NK-92 (cell line): ENCODE results near the gene KCNQ1.
"Not testable (repeated sequence)": the region's sequence is repeated elsewhere in the genome, so short reads cannot be mapped to it uniquely, and the experiment has no call there.

ENCODE experiments used
- DNase-seq: peaks from one replicate; lab custom pipeline; 2025; ENCODE audit not compliant: unreplicated experiment; lab: John Stamatoyannopoulos, UW

Gene KCNQ1

GRCh38 chr11:2587976-2588748, 143.4 kb downstream of the KCNQ1 start:
- DNase-seq, result no peak

GRCh38 chr11:2588809-2589537, 144.2 kb downstream of the KCNQ1 start:
- no peak for DNase-seq

GRCh38 chr11:2589538-2589934, 144.7 kb downstream of the KCNQ1 start:
- DNase-seq, result no peak

- DNase-seq, result no peak
These were observed 145.5 kb downstream of the KCNQ1 start for GRCh38 chr11:2590131-2590964.

GRCh38 chr11:2590965-2591754, 146.4 kb downstream of the KCNQ1 start:
- no peak for DNase-seq

GRCh38 chr11:2591805-2592204, 147.0 kb downstream of the KCNQ1 start:
- DNase-seq, result no peak

- no peak for DNase-seq
These were observed 148.0 kb downstream of the KCNQ1 start for GRCh38 chr11:2592559-2593392.

- no peak for DNase-seq
These were observed 148.7 kb downstream of the KCNQ1 start for GRCh38 chr11:2593393-2593950.

GRCh38 chr11:2594267-2594666, 149.5 kb downstream of the KCNQ1 start:
- DNase-seq, result no peak

GRCh38 chr11:2595204-2595603, 150.4 kb downstream of the KCNQ1 start:
- no peak for DNase-seq

- no peak for DNase-seq
These were observed 154.9 kb downstream of the KCNQ1 start for GRCh38 chr11:2599561-2600189.

GRCh38 chr11:2609345-2609744, 164.5 kb downstream of the KCNQ1 start:
- no peak for DNase-seq

GRCh38 chr11:2612884-2613571, 168.2 kb downstream of the KCNQ1 start:
- no peak for DNase-seq

GRCh38 chr11:2621894-2622293, 177.1 kb downstream of the KCNQ1 start:
- DNase-seq, result no peak

GRCh38 chr11:2625183-2625582, 180.4 kb downstream of the KCNQ1 start:
- no peak for DNase-seq

- no peak for DNase-seq
These were observed 185.9 kb downstream of the KCNQ1 start for GRCh38 chr11:2630679-2631078.

GRCh38 chr11:2631161-2631560, 186.4 kb downstream of the KCNQ1 start:
- DNase-seq, result no peak

GRCh38 chr11:2639763-2640162, 195.0 kb downstream of the KCNQ1 start:
- DNase-seq, result not testable (repeated sequence)

GRCh38 chr11:2641623-2642022, 196.8 kb downstream of the KCNQ1 start:
- DNase-seq, result no peak
